Fibroblast of gingiva (primary cell): Measurements from ENCODE around the gene PTMS.
"Not testable (repeated sequence)": the region's sequence is repeated elsewhere in the genome, so short reads cannot be mapped to it uniquely, and the experiment has no call there.

Experiments
- DNase-seq: peaks from one replicate; pipeline ENCODE4 v3.0.0-alpha.2; 2011; ENCODE audit warnings: low read depth

Gene PTMS, protein sequence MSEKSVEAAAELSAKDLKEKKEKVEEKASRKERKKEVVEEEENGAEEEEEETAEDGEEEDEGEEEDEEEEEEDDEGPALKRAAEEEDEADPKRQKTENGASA

DNA sequence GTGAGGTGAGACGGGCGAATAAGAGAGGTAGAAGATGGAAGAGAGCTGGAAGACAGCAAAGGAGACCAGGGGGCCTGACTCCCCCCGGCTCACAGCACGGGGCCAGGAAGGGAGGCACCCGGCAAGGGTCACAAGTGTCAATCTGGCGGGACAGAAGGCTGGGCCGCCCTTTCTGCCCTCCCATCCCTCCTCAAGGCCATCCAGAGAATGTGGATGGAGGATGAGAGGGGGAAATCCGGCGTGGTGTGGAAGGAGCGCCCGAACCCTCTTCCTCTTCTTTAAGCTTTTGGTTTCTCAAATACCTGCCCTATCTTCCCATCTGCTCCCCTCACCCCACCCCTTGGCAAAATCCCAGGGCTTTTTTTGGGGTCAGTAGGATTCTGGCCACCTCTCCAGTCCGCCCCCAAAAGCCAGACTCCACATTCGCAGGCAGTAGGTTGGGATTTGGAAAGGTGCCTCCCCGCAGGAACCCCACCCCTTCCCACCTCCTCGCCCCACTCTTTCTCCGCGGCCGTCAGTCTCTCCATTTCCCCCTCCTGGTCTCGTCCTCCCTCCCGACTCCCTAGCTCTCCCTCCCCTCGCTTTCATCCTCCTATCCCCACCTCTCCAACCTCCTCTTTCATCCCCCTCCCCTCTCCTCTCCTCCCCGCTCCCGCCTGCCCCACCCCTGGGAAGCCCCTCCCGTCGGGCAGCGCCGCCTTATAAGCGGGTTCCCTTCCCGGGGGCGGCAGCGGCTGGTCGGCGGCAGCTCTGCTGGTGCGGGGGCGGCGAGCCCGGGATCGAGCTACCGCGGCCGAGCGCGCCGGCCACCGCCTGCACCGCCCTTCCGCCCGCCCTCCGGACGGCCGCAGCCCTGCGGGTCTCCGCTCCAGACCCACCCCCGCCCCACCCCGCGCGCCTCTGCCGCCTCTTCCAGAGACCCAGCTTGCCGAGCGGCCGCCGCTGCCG, at the start of gene PTMS:
TSS of gene PTMS (plus strand) at position 730 of the 948 bp plus-strand sequence. CDS start 343 bp downstream, outside the sequence.
- peak; percentile 93 for DNase-seq

DNA sequence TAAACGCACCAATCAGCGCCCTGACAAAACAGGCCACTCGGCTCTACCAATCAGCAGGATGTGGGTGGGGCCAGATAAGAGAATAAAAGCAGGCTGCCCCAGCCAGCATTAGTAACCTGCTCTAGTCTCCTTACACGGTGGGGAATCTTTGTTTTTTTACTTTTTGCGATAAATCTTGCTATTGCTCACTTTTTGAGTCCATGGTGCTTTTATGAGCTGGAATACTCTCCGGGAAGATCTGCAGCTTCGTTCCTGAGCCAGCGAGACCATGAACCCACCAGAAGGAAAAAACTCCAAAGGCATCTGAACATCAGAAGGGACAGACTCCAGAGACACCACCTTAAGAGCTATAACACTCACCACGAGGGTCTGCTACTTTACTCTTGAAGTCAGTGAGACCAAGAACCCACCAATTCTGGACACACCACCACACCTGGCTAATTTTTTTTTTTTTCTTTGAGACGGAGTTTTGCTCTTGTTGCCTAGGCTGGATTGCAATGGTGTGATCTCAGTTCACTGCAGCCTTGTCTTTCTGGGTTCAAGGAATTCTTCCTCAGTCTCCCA, 49.2 kb upstream of the PTMS start:
- DNase-seq, result no peak

DNA sequence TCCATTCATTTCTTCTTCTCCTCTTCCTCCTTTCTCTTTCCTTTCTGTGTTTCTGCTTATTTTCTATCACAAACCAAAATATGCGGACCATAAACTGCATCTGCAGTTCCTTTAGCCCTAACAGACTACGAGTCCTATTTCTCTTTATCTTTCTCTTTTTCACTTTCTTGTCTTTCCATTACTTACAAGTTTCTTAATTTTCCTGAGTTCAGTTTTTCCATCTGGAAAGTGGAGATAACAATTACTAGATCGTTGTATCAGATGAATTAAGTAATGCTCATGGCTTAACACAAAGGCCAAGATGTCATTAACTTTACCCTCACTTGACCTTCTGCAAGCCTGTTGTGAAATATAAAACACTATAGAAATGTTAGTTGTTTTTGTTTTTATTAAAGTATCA, 43.3 kb upstream of the PTMS start:
- DNase-seq, result no peak

DNA sequence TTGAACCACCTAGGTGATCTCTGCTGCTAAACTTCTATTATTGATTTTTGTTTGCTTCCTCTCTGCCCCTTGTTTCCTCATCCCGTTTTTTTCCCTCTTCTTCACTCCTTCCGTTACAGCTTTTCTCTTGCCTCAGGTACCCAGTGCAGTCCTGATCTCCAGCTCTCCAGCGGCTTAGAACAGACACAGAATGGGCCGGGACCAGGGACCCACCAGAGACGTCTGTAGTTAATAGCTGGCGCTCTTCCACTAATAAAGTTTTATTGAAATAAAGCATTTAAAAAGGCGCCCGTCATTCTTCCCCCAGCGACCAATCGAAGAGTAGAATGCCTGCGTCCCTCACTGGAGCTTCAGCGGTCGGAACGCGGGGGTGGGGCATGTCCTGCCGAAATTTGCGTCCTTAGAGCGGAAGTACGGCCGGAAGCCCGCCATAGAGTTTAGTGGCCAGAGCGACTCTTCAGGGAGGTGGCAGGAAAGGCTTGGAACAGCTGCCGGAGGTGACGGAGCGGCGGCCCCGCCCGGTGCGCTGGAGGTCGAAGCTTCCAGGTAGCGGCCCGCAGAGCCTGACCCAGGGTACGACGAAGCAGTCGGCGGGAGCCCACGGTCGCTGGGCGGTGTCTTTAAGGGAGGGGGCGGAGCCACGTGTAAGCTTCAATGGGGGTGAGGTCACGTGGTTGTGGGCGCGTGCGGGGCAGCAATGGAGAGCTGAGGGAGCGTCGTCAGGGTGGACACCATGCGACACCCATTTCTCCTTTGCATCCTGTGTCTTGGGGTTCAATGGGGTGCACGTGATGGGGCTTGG, 42.4 kb upstream of the PTMS start, which contains the start of gene COPS7A:
TSS of gene COPS7A (plus strand) at position 440 of the 802 bp plus-strand sequence. CDS start 611 bp downstream, outside the sequence.
- DNase-seq, result peak; percentile 98

DNA sequence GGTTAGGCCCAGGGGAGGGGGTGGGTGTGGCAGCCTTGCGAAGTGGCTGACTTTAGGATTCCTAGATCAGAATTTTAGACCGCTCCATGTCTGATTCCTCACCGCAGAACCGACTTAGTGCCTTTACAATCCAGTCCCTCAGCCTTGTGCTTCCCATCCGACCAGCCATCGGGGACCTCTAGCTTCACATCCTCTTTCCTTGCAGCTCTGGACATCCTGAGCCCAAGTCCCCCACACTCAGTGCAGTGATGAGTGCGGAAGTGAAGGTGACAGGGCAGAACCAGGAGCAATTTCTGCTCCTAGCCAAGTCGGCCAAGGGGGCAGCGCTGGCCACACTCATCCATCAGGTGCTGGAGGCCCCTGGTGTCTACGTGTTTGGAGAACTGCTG, 41.8 kb upstream of the PTMS start:
- no peak for DNase-seq

DNA sequence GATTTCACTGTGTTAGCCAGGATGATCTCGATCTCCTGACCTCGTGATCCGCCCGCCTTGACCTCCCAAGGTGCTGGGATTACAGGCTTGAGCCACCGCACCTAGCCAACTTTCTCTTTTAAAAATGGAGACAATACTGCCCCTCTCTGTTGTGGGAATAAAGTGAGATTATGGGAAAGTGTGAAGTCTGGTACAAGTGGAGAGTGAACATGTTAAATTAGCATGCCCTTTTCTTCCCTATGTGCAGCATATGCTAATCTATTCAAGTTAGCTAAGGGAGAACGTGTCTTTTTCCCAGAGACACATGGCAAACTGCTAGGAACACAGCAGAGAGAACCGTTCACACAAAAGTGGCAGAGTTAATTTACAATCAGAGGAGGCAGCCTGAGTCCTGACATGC, 40.8 kb upstream of the PTMS start:
- no peak for DNase-seq

DNA sequence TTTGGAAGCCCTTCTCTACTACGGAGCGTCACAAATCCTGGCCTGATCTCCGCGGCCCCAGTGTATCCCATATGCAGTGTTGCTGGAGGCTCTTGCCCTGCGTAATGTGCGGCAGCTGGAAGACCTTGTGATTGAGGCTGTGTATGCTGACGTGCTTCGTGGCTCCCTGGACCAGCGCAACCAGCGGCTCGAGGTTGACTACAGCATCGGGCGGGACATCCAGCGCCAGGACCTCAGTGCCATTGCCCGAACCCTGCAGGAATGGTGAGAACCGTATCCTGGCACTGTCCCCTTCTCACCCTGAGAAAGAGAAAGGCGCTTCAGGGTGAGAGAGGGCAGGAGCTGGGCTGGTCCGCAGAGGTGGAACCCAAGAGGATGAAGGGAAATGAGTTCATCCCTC, 37.0 kb upstream of the PTMS start:
- DNase-seq, result no peak

DNA sequence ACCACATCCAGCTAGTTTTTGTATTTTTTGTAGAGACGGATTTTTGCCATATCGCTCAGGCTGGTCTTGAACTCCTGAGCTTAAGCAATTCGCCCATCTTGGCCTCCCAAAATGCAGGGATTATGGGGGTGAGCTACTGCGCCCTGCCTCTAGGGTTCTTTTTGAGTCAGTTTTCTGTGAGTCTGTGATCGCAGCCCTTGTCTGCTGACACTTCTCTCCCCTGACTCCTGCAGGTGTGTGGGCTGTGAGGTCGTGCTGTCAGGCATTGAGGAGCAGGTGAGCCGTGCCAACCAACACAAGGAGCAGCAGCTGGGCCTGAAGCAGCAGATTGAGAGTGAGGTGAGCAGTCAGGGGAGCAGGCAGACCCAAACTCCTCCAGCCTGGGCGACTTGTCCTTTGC, 36.0 kb upstream of the PTMS start:
- no peak for DNase-seq

DNA sequence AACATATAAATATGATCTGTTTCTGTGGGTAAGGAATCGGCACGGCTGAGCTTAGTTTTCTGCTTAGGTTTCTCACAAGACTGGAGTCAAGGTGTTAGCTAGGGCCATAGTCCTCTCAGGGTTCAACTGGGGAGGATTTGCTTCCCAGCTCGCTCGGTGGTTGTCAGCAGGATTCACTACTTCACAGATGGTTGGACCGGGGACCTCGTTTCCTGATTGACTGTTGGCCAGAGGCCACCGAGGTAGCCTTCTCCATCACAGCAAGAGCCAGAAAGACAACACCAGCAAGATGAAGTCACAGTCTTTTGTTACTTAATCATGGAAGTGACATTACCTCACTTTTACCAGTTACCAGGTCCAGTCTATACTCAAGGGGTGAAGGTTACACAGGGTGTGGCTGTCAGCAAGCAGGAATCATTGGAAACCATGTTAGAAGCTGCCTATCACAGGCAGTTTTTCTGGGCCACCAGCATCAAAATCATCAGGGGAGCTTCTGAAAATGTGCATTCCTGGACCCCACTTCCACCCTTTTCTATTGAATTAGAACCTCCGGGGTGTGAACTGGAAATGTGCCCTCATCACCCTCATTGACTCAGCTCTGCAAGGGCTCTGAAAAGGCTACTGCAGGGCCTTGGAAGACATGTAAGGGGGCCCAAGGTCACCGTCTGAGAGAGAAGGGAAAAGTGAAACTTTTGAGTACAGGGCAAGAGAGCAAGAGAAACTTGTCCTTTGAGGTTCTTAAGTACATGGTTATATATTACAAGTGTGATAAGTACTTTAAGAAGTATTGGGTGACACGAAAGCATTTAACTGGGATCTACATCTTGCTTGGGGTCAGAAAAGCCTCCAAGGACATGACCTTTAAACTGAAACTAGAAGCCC, 31.4 kb upstream of the PTMS start:
- DNase-seq, result no peak

DNA sequence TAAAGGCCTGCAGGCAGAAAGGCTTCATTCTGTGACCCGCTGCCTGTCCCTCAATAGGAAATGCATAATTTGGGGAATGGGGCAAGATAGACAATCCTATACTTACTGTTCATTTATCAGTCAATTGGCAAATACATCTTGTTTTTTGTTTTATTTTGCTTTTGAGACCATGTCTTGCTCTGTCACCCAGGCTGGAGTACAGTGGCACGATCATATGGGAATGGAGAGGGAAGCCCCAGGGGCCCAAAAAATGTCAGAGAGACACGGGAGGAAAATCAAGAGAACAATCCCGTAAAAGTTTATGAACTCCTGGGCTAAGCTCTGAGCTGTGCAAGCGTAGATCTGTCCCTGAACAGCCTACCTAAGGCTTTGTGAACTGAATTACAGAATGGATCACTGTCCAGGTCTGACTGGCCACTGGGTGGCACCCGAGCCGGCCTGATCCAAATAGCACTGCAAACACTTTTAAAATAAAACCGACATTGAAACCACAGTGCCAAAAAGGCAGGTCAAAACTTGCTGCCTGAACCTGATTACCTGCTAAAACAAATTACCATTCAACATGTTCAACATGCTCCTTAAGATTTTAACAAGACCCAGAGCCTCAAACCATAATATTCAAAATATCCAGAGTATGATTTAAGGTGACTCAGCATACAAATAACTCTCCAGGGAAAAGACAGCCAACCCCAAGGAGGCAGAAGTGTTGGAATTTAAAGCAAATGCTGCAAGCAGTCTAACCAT, 30.5 kb upstream of the PTMS start:
- peak; percentile 59 for DNase-seq

DNA sequence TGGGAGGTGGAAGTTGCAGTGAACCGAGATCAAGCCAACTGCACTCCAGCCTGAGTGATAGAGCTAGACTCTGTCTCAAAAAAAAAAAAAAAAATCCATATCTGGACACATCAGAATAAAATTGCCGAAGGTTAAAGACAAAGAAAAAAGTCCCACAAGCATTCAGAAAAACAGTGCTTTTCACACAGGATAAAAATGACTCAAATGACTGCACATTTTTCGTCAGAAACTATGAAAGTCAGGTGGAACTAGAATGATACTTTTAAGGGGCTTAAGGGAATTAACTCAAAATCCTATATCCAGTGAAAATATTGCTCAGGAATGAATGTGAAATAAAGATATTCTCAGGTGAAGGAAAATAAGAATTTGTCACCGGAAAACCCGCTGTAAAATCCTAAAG, 29.4 kb upstream of the PTMS start:
- no peak for DNase-seq

DNA sequence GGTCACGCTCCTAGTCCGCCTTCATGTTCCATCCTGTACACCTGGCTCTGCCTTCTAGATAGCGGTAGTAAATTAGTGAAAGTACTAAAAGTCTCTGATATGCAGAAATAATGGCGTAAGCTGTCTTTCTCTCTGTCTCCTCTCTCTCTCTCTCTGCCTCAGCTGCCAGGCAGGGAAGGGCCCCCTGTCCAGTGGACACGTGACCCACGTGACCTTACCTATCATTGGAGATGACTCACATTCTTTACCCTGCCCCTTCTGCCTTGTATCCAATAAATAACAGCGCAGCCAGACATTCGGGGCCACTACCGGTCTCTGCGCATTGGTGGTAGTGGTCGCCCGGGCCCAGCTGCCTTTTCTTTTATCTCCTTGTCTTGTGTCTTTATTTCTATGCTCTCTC, 24.1 kb upstream of the PTMS start:
- not testable (repeated sequence) for DNase-seq

DNA sequence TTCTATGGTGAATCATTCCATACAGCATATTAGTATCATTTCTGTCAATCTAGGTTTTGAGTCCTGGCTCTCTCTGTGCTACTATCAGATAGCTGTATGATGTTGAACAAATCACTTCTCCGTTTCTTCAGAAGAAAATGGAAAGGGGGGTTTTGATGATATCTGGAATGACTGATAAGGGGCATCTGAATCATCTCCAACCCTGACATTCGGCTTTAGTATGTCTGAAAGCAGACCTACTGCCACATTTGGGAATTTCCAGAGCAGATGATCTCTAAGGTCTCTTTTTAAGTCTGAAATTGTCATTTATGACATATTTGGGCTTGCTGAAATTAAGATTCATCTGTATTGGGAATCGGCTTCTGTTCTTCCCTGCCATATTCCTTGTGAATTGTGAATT, 23.3 kb upstream of the PTMS start:
- no peak for DNase-seq

DNA sequence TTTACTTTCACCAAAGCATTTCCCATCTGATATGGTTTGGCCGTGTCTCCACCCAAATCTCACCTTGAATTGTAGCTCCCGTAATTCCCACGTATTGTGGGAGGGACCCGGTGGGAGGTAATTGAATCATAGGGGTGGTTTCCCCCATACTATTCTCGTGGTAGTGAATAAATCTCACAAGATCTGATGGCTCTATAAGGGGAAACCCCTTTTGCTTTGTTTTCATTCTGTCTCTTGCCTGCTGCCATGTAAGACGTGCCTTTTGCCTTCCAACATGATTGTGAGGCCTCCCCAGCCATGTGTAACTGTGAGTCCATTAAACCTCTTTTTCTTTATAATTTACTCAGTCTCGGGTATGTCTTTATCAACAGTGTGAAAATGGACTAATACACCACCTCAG, 22.9 kb upstream of the PTMS start:
- DNase-seq, result not testable (repeated sequence)

DNA sequence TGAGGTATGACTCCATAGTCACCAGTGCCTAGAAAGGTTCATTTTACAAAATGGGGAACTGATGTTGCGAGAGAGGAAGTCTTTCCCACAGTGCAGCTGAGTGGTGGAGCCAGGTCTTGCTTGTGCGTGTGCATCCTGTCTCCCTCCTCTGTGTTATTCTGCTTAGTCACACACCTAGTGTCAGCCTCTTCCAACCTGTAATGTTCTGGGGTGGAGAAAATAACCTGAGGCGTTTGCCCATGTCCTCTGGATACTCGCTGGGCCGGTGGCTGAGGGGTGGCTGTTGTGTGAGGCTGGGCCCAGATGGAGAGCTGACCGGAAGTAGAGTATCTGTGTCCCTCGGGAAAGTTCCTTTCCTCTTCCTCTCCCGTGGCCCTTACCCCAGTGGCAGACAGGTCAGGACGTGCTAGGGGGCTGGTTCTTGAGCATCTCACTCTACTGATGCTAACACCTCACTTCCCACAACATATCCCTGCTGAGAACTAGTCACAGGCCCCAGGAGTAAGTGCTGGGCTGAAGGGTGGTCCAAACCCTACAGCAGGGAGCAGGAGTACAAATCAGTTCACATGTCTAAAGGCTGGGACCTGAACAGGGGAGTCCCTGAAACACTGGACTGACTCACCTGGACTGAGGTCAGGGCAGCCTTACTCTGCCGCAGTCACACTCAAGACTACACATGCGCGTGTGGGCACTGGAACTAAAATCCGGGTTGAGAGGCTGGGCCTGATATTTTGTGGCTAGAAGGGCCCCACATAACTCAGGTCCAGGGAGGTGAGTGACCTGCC, 20.2 kb upstream of the PTMS start:
- DNase-seq, result no peak

DNA sequence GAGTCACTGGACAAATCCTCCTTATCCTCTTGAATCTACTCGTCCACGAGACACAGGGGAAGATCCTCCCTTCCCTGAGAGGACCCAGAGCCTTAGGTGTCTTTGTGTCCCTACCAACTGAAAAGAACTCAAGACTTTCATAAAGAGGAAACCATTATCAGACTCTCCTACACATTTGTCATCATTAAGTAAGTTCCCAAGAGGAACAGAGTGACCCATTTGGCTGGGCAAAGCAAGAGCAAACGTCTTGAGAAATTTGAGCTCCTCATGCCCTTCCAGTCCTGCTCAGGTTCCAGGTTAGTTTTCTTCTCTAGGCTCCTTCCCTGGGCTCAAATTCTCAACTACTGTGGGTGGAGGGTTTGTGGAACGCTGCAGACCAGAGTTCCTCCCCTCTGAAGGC, 18.9 kb upstream of the PTMS start:
- no peak for DNase-seq

DNA sequence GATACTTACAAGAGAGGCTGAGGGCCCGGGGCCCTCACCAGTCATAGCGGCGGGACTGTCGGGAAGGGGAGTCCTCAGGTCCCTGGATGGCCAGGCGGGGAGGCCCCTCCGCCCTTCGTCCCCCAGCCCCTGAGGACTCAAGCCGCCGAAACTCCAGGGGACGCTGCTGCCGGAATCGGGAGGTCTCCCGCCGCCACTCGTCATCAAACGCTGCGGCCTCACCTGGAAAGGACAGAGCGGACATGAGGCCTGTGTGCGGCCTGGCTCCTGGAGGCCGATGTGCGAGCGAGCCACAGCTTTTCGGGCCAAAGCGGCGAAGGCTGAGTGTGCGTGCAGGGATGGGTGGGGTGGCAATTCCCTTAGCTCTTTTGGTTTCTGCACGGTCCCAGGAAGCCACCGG, 17.4 kb upstream of the PTMS start:
- no peak for DNase-seq

DNA sequence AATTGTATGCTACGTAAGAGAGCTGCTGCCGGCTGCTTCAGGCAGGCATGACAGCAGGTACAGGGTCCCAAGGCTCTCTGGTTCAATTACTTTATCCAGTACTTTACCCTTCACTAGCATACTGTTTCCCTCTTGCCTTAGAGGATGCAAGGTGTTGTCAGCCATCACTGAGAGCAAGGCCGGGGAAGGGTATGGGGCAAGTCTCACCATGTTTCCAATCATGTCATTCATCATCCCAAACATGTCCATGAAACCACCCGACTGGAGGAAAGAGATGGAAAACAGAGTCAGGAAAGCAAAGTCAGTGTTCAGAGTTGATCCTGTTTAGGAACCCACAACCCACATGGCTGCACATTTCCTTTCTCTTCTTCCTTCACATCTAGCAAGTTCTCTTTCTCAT, 15.7 kb upstream of the PTMS start:
- DNase-seq, result no peak

DNA sequence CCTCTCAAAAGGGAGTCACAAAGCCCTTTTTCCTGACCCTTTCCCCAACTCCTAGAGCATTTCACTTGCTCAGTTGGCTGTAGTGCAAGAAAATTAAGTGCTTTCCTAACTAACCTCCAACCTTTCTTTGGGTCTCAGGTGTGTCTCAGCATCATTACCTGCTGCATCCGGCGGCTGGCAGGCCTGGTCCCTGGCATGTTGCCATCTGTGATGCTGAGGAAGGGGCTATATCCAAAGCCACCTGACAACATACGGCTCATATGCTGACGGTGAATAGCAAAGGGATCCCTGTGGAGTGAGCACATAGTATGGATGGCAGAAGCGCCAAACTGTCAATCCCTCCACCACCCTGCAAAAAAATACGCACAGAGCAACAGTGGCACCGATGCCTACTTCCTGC, 14.4 kb upstream of the PTMS start:
- no peak for DNase-seq
